ENCODE data around the gene AQP5.
A peak's percentile ranks its signal among the peaks of the same experiment; 100 is the strongest.

AQP5 gene

DNA sequence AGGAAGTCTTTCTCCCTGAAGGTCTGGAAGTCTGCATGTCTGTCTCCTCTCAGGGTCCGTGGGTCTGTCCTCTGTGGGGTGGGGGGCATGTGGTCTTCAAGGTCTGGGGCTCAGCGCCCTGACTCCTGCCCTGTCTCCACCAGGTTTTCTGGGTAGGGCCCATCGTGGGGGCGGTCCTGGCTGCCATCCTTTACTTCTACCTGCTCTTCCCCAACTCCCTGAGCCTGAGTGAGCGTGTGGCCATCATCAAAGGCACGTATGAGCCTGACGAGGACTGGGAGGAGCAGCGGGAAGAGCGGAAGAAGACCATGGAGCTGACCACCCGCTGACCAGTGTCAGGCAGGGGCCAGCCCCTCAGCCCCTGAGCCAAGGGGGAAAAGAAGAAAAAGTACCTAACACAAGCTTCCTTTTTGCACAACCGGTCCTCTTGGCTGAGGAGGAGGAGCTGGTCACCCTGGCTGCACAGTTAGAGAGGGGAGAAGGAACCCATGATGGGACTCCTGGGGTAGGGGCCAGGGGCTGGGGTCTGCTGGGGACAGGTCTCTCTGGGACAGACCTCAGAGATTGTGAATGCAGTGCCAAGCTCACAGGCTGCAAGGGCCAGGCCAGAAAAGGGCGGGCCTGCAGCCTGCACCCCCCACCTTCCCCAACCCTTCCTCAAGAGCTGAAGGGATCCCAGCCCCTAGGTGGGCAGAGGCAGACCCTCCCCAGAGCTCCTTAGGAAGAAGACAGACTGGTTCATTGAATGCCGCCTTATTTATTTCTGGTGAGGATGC lies 3.4 kb downstream of the AQP5 start:
- no peak for DNase-seq (ENCODE audit: low read depth)

DNA sequence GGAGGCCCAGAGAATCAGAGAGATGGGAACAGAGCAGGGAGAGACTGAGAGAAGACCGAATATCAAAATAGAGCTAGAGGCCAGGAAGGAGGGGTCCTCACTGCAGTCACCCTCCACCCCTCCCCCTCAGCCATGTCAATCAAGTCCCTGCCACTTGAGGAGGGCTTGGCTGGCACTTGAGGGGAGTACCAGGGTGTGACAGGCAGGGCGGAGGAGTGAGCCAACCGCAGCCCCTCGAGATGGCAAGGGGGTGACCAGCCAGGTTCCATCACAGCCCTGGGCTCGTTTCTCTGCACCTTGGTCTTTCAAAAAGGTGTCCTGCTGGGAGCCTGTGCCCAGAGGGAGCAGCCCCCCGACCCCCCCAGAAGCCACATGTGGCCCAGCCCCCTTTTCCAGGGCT lies 4.2 kb downstream of the AQP5 start:
- no peak for DNase-seq (ENCODE audit: low read depth)

DNA sequence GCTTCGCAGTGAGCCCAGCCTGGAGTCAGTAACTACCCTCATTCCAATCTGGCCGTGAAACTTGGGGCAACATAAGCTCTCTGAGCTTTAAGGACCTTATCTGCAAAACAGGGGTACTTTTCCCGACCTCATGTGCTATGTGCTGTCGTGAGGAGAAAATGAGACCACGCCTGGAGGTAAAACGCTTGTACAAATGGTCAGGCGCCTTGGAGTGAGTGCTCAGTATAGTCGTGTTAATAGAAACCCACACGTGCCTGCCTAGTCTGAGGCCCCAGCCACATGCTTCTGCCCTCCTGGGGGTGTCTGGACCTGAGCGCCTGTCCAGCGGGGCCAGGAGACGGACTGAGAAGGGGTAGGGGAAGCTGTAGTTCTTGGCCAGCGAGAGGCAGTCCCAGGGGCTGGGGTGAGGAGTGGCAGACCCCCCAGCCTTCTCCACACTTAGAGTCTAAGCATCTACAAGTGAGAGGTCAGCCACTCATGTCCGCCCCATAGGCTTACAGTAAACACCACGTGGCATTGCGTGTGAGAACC lies 4.9 kb downstream of the AQP5 start:
- no peak for DNase-seq (ENCODE audit: low read depth)

DNA sequence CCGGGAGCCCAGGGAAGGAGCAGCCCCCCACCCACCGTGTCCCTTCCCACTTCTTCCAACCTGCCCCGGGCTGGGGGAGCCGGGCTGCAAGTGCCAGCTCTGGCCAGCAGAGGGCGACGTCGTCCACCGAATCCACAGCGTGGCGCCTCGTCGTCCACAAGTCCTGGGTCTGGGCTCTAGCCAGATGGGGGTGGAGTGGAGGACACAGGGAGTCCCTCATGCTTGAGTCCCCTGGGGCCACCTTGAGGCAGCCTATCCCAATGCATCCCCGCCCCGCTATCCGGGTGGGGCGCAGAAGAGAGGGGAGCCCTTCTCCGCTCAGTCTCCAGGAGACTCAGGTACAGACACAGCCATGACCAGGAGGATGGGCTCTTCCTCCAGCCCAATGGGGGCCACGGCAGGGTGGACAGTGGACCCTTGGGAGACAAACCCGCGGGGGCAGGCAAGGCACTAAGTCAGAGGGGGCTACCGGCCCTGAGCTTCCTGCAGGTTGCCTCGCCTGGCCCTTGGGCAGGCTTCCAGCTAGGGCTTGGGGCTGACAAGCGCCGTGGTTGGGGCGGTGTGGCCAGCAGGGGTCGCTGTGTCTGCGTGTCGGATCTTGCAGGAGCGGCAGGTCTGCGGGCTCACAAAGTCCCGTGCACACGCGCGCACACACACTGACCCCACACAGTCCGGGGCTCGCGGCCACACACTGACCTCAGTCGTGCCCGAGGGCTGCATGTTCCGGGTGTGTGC lies 5.5 kb downstream of the AQP5 start:
- peak; percentile 92 for DNase-seq (ENCODE audit: low read depth)

DNA sequence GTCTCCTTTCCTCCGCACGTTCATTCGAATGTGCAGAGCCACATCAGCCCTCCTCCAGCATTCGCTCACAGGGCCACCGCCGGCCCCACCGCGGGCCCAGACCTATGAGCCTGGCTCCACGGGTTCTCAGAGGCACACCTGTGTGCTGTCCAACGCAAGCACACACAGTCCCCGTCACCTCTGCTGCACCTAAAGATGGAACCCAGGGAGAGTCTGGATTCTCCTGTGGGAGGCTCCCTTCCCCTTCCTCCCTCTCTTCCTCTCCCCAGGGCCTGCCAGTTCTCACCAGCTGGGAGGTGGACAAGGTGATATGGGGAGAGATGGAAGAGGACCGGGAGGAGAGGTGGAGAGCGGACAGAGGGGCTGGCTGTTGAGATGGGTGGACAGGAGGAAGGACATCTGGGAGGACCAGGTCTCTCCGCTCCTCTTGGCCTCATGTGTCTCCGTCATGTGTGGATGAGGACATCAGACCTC lies 6.1 kb downstream of the AQP5 start:
- no peak for DNase-seq (ENCODE audit: low read depth)

DNA sequence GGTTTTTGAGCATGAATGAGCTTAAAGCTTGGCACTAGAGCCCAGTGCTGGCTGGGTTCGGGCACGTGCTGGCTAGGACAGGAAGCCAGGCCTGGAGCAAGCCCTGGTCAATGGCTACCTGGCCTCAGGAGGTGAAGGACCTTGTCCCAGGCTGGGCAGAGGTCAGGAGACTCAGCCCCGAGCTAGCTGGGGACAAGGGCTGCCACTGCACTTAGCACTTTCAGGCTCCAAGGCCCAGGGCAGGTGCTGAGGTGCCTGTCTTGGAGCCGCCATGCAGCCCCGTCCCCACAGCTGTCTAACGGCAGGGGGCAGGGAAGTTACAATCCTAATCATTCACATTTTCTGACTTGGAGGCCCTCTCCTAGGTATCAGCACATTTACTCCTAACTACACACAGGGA lies 6.8 kb downstream of the AQP5 start:
- no peak for DNase-seq (ENCODE audit: low read depth)

DNA sequence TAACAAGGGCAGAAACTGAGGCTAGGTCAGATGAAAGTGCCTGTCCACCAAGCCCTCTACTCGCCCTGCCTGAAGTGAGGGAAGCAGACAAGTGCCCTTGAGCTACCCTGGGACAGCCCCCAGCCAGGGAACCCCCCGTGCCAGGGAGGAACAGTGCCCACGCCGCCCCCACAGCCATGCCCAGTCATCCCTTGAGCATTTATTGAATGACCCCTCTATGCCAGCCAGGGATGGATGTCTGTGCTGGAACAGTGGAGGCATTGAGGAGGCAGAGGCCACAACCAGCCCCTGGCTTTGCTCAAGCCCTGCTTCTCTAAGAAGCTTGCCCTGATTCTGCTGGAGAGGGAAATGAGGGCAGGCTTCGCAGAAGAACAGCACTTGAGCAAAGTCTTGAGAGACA lies 7.4 kb downstream of the AQP5 start:
- DNase-seq (ENCODE audit: low read depth), result no peak

DNA sequence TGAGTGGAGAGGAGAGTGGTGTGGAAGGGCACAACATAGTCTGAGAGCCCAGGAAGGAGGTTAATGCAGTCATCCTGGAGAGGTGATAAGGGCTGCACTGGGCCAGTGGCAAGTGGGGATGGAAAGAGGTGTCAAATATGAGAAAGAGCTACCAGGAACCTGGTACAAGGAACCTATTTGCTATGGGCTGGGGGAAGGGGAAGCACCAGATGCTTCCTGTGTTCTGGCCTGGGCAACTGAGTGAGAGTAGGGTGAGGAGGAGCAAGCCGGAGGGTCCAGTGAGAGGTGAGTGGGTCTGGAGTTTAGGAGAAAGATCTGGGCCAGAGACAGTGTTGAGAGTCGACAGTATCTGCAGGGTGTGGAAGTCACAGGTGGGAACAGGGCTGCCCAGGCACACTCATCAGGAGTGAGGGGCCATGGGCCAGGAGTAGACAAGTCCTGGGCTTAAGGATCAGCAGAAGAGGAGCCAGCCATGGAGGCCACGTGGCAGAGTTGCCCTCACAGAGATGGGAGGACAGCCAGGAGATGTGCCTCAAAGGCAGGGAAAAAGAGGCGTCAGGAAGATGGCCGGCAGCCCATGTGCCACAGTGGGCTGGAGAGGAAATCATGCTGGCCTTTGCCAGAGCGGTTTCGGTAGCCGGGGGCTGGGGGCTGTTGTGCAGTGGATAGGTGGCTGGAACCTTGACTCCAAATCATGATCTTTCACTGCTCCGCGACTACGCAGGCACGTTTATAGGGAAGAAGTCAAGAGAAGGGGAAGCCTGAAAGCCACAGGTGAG lies 8.2 kb downstream of the AQP5 start:
- DNase-seq (ENCODE audit: low read depth), result no peak

DNA sequence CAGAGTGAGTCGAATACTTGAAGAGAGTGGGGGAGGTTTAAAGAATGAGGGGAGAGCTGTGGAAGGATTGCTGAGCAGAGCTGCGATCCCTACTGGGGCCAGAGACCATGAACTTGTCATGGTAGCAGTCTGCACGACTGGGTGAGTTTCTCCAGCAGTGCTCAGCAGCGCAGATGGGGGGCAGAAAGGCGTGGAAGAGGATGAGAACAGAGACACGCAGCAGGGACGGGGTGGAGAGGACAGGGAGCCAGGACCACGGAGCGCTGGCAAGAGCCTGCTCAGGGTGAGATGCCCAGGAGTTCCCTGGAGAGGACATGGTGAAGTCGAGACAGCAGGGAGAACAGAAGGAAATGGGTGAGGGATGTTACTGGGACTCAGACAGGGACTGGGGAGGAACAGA lies 9.0 kb downstream of the AQP5 start:
- no peak for DNase-seq (ENCODE audit: low read depth)

DNA sequence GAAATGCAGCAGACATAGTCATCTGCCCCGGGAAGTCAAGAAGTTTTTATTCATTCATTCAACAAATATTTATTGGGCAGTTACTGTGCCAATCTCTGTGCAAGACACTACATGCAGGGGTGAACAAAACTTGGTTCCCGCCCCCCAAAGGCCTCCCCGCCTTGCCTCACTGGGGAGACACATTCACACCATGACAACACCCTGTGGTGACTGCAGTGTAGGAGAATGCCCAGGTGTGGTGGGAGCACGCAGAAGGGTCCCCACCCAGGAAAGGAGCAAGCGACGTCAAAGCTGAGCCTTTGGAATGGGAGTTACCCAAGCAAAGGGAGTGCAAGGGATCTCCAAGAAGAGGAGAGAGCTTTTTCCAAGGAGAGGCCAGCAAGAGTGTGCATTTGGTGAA lies 9.5 kb downstream of the AQP5 start:
- DNase-seq (ENCODE audit: low read depth), result no peak

DNA sequence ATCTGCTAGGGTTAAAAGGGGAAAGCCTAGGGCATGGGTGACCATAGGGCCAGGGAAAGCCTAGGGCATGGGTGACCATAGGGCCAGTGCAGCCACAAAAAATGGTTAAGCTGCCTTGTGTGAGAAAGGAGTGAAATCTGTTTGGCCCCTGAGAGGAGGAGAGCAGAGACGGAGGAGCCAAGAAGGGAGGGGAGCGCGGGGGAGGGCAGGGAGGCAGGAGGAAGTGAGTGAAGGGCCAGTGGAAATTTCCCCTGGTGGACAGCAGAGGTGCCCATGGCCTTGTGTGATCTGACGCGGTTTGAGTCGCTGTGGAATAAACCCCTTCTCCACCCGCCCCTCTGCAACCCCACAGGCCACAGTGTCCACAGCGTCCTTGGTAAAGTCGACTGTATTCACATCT lies 10.5 kb downstream of the AQP5 start:
- DNase-seq (ENCODE audit: low read depth), result no peak

DNA sequence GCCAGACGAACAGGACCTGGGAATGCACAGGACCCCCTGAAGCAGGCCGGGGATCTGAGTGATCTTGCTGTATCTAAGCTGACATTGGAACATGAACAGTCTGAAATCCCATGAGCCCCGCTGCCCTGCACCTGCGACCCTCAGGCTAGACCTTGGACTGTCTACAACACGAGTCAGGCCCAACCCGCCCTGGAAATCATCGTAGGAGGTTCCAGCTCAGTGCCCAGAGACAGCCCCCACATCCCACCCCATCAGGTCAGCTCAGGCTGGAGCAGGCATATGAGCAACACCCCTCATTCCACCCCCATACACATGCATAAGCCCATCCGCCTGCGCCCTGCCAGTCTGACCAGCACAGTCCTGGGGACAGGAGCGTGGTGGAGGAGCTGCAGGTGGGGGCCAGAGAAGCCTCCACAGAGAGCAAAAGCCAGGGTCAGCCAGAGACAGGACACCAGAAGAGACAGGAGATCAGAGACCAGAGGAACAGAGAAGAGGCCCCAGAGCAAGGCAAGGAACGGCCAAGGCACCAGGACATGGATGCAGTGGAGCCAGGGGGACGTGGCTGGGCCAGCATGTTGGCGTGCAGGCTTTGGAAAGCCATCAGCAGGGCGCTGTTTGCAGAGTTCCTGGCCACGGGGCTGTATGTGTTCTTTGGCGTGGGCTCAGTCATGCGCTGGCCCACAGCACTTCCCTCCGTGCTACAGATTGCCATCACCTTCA lies 11.1 kb downstream of the AQP5 start, which contains the start of gene AQP6:
TSS of gene AQP6 (plus strand) at position 307 of the 720 bp plus-strand sequence. CDS start at position 534, 227 bp downstream.
- DNase-seq (ENCODE audit: low read depth), result no peak

DNA sequence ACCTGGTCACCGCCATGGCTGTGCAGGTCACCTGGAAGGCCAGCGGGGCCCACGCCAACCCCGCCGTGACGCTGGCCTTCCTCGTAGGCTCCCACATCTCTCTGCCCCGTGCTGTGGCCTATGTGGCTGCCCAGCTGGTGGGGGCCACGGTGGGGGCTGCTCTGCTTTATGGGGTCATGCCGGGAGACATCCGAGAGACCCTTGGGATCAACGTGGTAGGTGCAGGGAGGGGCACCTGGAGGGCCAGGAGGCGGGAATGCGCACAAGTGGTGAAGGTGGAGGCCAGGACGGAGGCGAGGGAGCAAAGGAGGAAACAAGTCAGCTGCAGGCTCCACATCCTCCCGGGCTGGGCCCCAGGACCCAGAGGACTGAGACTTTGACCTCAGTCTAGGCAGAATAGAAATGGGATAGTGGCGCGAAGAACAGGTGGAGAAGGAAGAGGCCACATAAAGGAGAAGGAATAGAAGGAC lies 11.7 kb downstream of the AQP5 start:
- no peak for DNase-seq (ENCODE audit: low read depth)

DNA sequence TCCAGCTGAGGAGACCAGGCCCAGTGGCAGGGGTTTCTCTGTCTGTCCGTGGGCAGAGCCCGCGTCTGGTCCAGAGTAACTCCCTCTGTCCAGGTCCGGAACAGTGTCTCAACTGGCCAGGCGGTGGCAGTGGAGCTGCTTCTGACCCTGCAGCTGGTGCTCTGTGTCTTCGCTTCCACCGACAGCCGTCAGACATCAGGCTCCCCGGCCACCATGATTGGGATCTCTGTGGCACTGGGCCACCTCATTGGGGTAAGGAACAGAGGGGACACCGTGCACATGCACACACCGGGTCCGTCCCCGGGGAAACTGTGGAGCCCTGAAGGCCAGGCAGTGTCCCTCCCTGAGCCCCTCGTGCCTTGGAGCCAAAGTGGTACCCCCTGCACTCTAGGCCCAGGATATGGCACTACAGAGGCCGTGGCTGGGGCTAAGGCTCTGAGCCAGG lies 12.6 kb downstream of the AQP5 start:
- DNase-seq (ENCODE audit: low read depth), result no peak

DNA sequence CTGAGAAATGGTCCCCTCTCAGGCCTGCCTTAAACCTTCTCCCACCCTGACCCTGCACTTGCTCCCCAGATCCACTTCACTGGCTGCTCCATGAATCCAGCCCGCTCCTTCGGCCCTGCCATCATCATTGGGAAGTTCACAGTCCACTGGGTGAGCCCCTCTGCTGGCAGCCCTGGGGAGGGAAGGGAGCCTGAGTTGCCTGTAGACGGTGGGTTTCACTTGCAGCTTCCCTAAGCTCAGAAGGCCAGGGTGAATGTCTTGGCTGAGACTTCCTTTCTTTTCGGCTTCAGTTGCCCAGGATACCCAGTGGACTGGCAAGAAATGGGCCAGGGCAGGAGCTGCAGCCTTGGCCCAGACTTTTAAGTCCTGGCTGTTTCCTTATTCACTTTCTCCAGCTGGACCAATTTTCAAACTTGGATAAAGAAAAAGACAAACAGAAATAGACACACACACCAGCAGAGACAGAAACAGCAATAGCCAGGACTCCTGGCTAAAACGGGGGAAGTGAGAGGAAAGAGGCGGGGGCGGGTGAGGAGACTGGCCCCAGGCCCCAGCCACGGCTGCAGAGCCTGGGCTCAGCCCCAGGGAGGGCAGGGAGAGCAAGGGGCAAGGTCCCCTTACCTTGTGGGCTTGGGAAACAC lies 13.1 kb downstream of the AQP5 start:
- no peak for DNase-seq (ENCODE audit: low read depth)

DNA sequence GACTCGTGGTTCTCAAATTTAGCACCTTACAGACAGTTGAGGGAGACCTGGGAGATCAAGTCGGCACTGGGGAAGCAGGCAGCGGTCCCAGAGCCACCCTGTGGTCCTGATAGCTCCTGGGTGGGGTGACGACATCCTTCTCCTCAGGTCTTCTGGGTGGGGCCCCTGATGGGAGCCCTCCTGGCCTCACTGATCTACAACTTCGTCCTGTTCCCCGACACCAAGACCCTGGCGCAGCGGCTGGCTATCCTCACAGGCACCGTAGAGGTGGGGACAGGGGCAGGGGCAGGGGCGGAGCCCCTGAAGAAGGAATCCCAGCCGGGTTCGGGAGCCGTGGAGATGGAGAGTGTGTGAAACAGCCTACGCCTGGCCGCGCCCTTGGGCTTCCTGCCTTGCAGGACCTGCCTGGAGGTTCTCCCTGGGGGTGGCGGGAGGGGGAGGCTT lies 13.7 kb downstream of the AQP5 start:
- DNase-seq (ENCODE audit: low read depth), result no peak

DNA sequence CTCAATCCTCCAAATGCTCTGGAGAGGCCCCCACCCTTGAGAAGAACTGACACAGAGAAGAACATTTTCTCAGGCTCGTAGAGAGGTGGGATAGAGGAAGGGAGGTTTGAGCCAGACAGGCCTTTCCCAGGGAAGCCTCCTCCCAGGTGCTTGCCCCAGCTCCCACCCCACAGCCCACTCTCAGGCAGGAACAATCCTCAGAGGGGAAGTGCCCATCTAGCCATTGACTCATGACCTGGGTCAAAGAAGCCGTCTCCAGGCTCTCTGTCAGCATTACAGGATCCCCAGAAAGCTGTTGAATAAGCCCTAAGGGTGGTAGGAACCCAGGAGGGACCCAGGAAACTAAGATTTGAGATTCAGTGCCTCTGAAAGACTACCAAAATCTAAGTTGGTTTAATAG lies 14.9 kb downstream of the AQP5 start:
- no peak for DNase-seq (ENCODE audit: low read depth)

DNA sequence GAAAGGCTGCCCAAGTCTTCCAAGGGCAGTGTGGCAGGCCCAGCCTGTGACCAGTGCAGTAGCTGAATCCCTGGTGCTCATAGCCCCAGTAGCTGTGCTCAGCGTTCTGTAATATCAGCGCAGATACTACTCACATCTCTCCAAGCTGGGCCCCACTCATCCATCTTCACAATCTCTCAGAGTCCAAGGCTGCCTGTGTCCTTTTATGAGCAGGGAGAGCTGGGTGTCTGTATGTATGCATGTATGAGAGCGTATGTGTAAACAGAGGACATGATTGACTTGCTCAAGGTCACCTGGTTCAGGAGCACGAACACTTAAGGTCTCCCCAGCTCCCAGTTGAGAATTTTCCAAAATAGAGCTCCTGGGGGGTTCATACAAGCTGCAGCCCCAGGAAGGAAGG lies 16.5 kb downstream of the AQP5 start:
- no peak for DNase-seq (ENCODE audit: low read depth)

DNA sequence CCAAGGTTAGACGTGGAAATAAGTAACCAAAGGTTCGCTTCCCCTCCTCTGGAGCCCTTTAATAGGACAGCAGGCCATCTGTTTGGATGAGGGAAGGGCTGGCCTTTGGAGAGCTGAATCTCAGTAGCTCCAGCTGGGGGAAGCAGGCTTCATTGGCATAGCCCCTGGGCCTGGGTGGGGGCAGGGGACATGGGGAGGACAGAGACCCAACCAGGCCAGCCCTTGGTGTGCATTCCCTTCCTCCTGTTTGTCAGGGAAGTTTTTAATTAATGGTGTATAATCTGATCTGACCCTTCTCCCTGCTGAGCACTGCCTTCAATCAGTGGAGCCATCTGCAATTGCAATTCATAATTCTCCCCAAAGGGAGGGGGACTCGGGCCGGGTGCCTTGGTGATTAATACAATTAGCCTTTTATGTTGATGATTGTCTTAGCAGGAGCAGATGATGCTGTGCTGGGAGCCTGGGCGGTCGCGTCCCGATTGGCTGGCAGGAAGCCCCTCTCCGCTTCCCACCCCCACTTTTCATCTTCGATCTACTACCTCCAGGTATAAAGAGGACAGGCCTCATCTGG lies 17.4 kb downstream of the AQP5 start:
- no peak for DNase-seq (ENCODE audit: low read depth)

DNA sequence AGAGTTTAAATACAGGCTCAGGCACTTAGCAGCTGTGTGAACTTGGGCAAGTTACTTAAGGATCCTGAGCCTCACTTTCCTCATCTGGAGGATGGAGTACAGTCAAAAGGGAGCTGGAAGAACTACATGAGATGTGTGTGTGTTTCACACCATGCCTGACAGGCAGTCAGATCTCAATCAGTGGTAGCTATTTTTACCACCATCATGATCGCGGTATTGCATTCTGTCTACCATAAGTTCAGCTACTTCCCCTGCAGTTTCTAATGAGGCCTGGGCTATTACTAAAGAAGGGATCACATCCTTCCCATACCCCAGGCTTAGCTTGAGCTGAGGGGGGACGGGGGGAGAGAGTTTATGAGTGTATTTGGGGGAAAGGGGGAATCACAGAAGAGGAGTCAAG lies 18.1 kb downstream of the AQP5 start:
- no peak for DNase-seq (ENCODE audit: low read depth)

Data from stimulated activated CD8-positive, alpha-beta memory T cell treated with anti-CD3 and anti-CD28 coated beads, Interleukin-15, amount 100 ng/mL, for 1 hour (primary cell).